ENCODE data around the gene SLC10A7. TPM values are rescaled to one million over a fixed set of nuclear protein-coding genes. Genes with fewer than 3 reads are reported as not detected.

SLC10A7 gene
- total and polyA plus RNA-seq, 9 of the 15 experiments (the other 6 are each of a cell fraction or from before 2014, with no cell fraction given): 6.4 to 22.8 (median 16.1) TPM

GRCh38 chr4:146398896-146399445, 122.8 kb downstream of the SLC10A7 start (continued):
- TF ChIP-seq PKNOX1 (IDR thresholded peaks at IDR 0.05): peak; percentile 61
- TF ChIP-seq NKRF (IDR thresholded peaks at IDR 0.05; ENCODE audit: borderline replicate concordance): no peak
- no peak for TF ChIP-seq ZNF586 (CRISPR knock-in tag; conservative IDR thresholded peaks at IDR 0.05)
- no peak for TF ChIP-seq CGGBP1 (CRISPR knock-in tag; IDR thresholded peaks at IDR 0.05)
- TF ChIP-seq BRD9 (IDR thresholded peaks at IDR 0.05; ENCODE audit: low read depth, partially characterized antibody): no peak
- no peak for TF ChIP-seq RBFOX2 (IDR thresholded peaks at IDR 0.05; ENCODE audit: low read depth, low read length)
- no peak for TF ChIP-seq PCBP1 (IDR thresholded peaks at IDR 0.05; ENCODE audit: low read depth, low read length, poor library complexity, severe bottlenecking)
- no peak for TF ChIP-seq SIX5 (IDR thresholded peaks at IDR 0.05; ENCODE audit: borderline replicate concordance in 1 of 2, insufficient read depth in 1 of 2, low read depth in 1 of 2, low read length in 2 of 2)
- 0 out of 2 replicates have a peak, but pooled peaks have one; percentile 15 for TF ChIP-seq DPF2 (IDR thresholded peaks at IDR 0.05)
- no peak for TF ChIP-seq NFE2L1 (tag; IDR thresholded peaks at IDR 0.05; ENCODE audit: borderline replicate concordance, low read depth)
- TF ChIP-seq CBFA2T3 (IDR thresholded peaks at IDR 0.05): peak; percentile 33; the same call in 1 of the 2 replicates

Data from K562 (cell line).